ENCODE results near the gene ABHD18.
"Not testable (repeated sequence)": the region's sequence is repeated elsewhere in the genome, so short reads cannot be mapped to it uniquely, and the experiment has no call there.

ABHD18 gene

DNA sequence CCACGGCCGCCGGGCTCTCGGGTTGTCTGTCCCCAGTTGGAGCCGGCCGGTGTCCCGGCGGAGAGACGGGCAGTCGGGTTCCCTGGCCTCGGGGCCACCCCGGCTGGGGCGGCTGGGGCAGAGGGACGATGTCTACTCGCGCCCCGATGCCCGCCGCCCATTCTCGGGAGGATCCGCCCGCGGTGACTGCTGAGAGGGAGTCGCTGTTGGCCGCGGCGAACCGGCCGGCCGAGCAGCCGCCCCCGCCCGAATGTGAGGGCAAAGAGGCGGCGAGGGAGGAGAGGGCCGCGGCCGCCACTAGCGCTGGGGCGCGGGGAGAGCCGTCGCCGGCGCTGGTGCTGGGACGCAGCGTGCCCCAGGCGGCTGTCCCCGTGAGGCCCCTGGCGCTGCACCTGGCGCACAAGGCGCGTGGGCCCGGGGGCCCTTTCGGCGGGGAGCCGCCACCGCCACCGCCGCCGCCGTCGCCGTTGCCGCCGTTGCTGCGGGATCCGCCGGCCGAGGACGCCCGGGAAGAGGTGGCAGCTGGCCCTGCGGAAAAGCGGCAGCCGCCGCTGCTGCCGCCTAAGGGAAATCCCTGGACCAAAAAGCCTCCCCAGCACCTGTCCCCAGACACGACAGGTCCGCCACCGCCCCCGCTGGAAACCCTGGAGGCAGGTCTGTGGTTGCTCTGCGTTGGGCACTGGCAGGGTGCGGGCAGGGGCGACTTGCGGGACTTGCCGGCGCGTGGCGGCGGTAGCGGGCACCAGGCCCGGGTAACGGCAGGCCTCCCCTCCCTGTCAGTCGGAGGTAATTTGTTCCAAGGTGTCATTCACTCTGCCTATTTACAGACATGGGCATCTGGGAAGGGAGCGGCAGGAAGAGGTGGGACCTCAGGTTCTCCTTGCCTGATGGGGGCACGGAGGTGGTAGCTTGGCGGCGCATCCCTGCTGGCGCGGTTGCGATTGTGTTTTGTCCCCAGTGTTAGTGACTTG, 96.6 kb downstream of the ABHD18 start:
- in situ Hi-C loops (cut with HindIII; ENCODE audit: low sequenced_read_pairs): no loop called here

GRCh38 chr4:128066453-128066820, 101.2 kb downstream of the ABHD18 start:
- in situ Hi-C loops (cut with HindIII; ENCODE audit: low sequenced_read_pairs): not testable (repeated sequence)

DNA sequence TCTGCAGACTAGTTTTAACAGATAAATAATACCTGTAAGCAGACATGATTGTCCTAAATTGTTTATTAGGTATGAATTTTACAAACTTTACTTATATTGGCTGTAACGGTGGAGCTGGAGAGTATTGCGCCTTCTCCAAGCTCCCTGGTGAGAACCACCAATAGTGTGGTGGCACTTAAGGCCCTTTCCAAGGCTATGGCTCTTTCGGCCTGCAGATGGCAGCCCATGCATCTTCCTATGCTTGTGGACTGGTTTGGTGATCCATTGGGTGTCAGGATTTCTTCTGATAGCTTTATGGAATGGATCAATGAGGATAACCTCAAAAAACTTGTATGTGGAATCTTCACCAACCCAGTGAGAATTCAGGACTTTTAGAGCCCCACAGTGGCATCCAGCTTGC, 103.7 kb downstream of the ABHD18 start:
- in situ Hi-C loops (cut with HindIII; ENCODE audit: low sequenced_read_pairs): no loop called here

DNA sequence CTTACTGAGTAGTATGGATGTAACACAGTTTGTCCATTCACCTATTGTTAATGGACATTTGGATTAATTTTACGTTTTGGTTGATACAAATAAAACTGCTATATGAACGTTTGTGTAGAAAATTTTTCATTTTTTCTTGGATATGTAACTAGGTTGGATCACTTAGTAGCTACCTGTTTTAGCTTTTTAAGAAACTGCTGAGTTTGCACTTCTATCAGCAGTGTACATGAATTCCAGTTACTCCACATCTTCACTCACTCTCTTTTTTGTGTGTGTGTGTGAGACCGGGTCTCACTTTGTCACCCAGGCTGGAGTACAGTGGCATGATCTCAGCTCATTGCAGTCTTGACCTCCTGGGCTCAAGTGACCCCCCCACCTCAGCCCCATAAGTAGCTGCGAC, 111.3 kb downstream of the ABHD18 start:
- in situ Hi-C loops (cut with HindIII; ENCODE audit: low sequenced_read_pairs): no loop called here

Data from endothelial cell of hepatic sinusoid (primary cell).